VCaP (cell line): ENCODE measurements around the gene MYLK.
"Not testable (repeated sequence)": the region's sequence is repeated elsewhere in the genome, so short reads cannot be mapped to it uniquely, and the experiment has no call there.

Experiments
- H3K27ac ChIP-seq: fragments of 450-650 bp; 2 replicates; pipeline ENCODE4 v1.5.1; 2017
- CTCF ChIP-seq: fragments of 450-650 bp; conservative IDR thresholded peaks from 2 replicates; pipeline ENCODE4 v1.5.1; 2017; ENCODE audit warnings: mild to moderate bottlenecking, moderate library complexity

The MYLK gene

GRCh38 chr3:123706871-123707270 is 177.3 kb downstream of the MYLK start:
- no peak for TF ChIP-seq CTCF
- H3K27ac ChIP-seq: no peak overlapping the region

GRCh38 chr3:123705488-123706285 is 178.4 kb downstream of the MYLK start:
- no peak overlapping the region for H3K27ac ChIP-seq
- TF ChIP-seq CTCF: no peak

GRCh38 chr3:123703663-123704062 is 180.5 kb downstream of the MYLK start:
- H3K27ac ChIP-seq: not testable (repeated sequence)

GRCh38 chr3:123702720-123703119 is 181.4 kb downstream of the MYLK start:
- no peak for TF ChIP-seq CTCF
- no peak overlapping the region for H3K27ac ChIP-seq

GRCh38 chr3:123702057-123702456 is 182.1 kb downstream of the MYLK start:
- TF ChIP-seq CTCF: peak; percentile 71
- H3K27ac ChIP-seq: peak overlapping the region; percentile 70

- TF ChIP-seq CTCF: no peak
- H3K27ac ChIP-seq: peak overlapping the region; percentile 70
Observed at GRCh38 chr3:123700791-123701722, 183.1 kb downstream of the MYLK start.

- TF ChIP-seq CTCF: no peak
- H3K27ac ChIP-seq: no peak overlapping the region
Observed at GRCh38 chr3:123698813-123699212, 185.3 kb downstream of the MYLK start.
